HepG2 (cell line): ENCODE measurements around the gene NEU4. TPM values are rescaled to one million over a fixed set of nuclear protein-coding genes. Genes with fewer than 3 reads are reported as not detected.
A peak's percentile ranks its signal among the peaks of the same experiment; 100 is the strongest.

Source experiments
- EED ChIP-seq: sonication (generic); formaldehyde crosslinking; IDR thresholded peaks from 2 replicates; pipeline ENCODE4 v1.5.0; 2020; ENCODE audit warnings: mild to moderate bottlenecking, missing genetic modification reagents
- GMEB1 ChIP-seq: sonication (generic); formaldehyde crosslinking; IDR thresholded peaks from 2 replicates; pipeline ENCODE4 v1.5.1; 2020; ENCODE audit warnings: missing genetic modification reagents, mild to moderate bottlenecking, borderline replicate concordance
- HMGA1 ChIP-seq: sonication (generic); formaldehyde crosslinking; conservative IDR thresholded peaks from 2 replicates; pipeline ENCODE4 v1.4.0; 2020; ENCODE audit warnings: missing genetic modification reagents
- KDM3A ChIP-seq: IDR thresholded peaks from 2 replicates; pipeline ENCODE4 v1.6.1; 2018; ENCODE audit warnings: low read depth, missing compliant biosample characterization
- MED8 ChIP-seq: sonication (generic); formaldehyde crosslinking; IDR thresholded peaks from 2 replicates; pipeline ENCODE4 v1.8.1; 2023; ENCODE audit warnings: mild to moderate bottlenecking, missing genetic modification reagents; ENCODE audit not compliant: insufficient replicate concordance
- MTF1 ChIP-seq: sonication (generic); formaldehyde crosslinking; IDR thresholded peaks from 2 replicates; pipeline ENCODE4 v1.5.0; 2020; ENCODE audit warnings: missing genetic modification reagents
- NFYC ChIP-seq: IDR thresholded peaks from 2 replicates; pipeline ENCODE4 v1.6.1; 2016; ENCODE audit warnings: missing genetic modification reagents, missing compliant biosample characterization
- SP4 ChIP-seq: sonication (generic); formaldehyde crosslinking; IDR thresholded peaks from 2 replicates; pipeline ENCODE4 v1.8.1; 2023; ENCODE audit warnings: mild to moderate bottlenecking, missing genetic modification reagents
- TBX3 ChIP-seq: fragments of 450-650 bp; IDR thresholded peaks from 2 replicates; pipeline ENCODE4 v1.6.1; 2017; ENCODE audit warnings: antibody characterized with exemption, mild to moderate bottlenecking, inconsistent platforms, borderline replicate concordance
- TCF12 ChIP-seq, 2 experiments: fragments of 450-650 bp in 1 of 2; sonication (generic) in 1 of 2; formaldehyde crosslinking in 1 of 2; IDR thresholded peaks; 2 replicates each; pipeline versions ENCODE4 v1.6.1 to v1.8.0; 2017 to 2022; ENCODE audit warnings: antibody characterized with exemption in 1 of 2, mild to moderate bottlenecking in 1 of 2, missing genetic modification reagents in 1 of 2, moderate library complexity in 1 of 2
- ZBTB10 ChIP-seq: sonication (generic); formaldehyde crosslinking; IDR thresholded peaks from 2 replicates; pipeline ENCODE4 v1.4.0; 2020; ENCODE audit warnings: missing genetic modification reagents, borderline replicate concordance
- ZBTB34 ChIP-seq: sonication (generic); formaldehyde crosslinking; IDR thresholded peaks from 2 replicates; pipeline ENCODE4 v1.8.0; 2022; ENCODE audit warnings: mild to moderate bottlenecking, missing genetic modification reagents
- ZBTB42 ChIP-seq: sonication (generic); formaldehyde crosslinking; IDR thresholded peaks from 2 replicates; pipeline ENCODE4 v1.5.0; 2020; ENCODE audit warnings: mild to moderate bottlenecking, missing genetic modification reagents
- ZBTB7B ChIP-seq: sonication (generic); formaldehyde crosslinking; IDR thresholded peaks from 2 replicates; pipeline ENCODE4 v1.4.0; 2020; ENCODE audit warnings: missing genetic modification reagents
- ZFAT ChIP-seq: sonication (generic); formaldehyde crosslinking; conservative IDR thresholded peaks from 2 replicates; pipeline ENCODE4 v1.8.1; 2023; ENCODE audit warnings: missing genetic modification reagents, inconsistent platforms
- ZMAT3 ChIP-seq: sonication (generic); formaldehyde crosslinking; conservative IDR thresholded peaks from 2 replicates; pipeline ENCODE4 v1.7.0; 2021; ENCODE audit warnings: missing genetic modification reagents
- ZNF235 ChIP-seq: sonication (generic); formaldehyde crosslinking; IDR thresholded peaks from 2 replicates; pipeline ENCODE4 v1.8.1; 2023; ENCODE audit warnings: mild to moderate bottlenecking, missing genetic modification reagents, borderline replicate concordance
- ZNF263 ChIP-seq: sonication (generic); formaldehyde crosslinking; IDR thresholded peaks from 2 replicates; pipeline ENCODE4 v1.4.0; 2020; ENCODE audit warnings: missing genetic modification reagents
- ZNF30 ChIP-seq: sonication (generic); formaldehyde crosslinking; IDR thresholded peaks from 2 replicates; pipeline ENCODE4 v1.5.0; 2020; ENCODE audit warnings: mild to moderate bottlenecking, missing genetic modification reagents
- ZNF335 ChIP-seq: sonication (generic); formaldehyde crosslinking; IDR thresholded peaks from 2 replicates; pipeline ENCODE4 v1.4.0; 2020; ENCODE audit warnings: missing genetic modification reagents
- ZNF451 ChIP-seq: sonication (generic); formaldehyde crosslinking; IDR thresholded peaks from 2 replicates; pipeline ENCODE4 v1.5.0; 2020; ENCODE audit warnings: mild to moderate bottlenecking, missing genetic modification reagents
- ZNF484 ChIP-seq: sonication (generic); formaldehyde crosslinking; IDR thresholded peaks from 2 replicates; pipeline ENCODE4 v1.5.1; 2020; ENCODE audit warnings: mild to moderate bottlenecking, low read depth, missing genetic modification reagents, borderline replicate concordance
- ZNF850 ChIP-seq: sonication (generic); formaldehyde crosslinking; conservative IDR thresholded peaks from 2 replicates; pipeline ENCODE4 v1.9.0; 2021; ENCODE audit warnings: mild to moderate bottlenecking, missing genetic modification reagents
- ZSCAN20 ChIP-seq: sonication (generic); formaldehyde crosslinking; IDR thresholded peaks from 2 replicates; pipeline ENCODE4 v1.4.0; 2020; ENCODE audit warnings: missing genetic modification reagents, mild to moderate bottlenecking, borderline replicate concordance
- polyA plus RNA-seq, 8 experiments: library from polyadenylated mRNA; depleted of rRNA in 3 of 8; stranded (reverse) in 7 of 8; unstranded in 1 of 8; fragments of >200 nt; fragmentation: Illumina TruSeq in 4 of 8; extraction: Trizol in 4 of 8; gene quantifications; 2 replicates each; pipeline versions ENCODE4 v1.2.1 to v1.2.3, GENCODE V29; 2011 to 2016; ENCODE audit warnings: low read depth in 4 of 8, missing spikeins in 1 of 8, mixed read lengths in 1 of 8; ENCODE audit not compliant: insufficient read depth in 1 of 8
- total RNA-seq, 5 experiments: library from RNA; depleted of rRNA; stranded (reverse); fragments of >200 nt; fragmentation: Illumina TruSeq; extraction: Trizol; gene quantifications; 2 replicates each; pipeline ENCODE4 v1.2.3, GENCODE V29; 2016; ENCODE audit warnings: low read depth in 1 of 5

NEU4 gene
- total and polyA plus RNA-seq, 2 of the 13 experiments (the other 11 are each of a cell fraction or from before 2014, with no cell fraction given): 53.5 to 107 TPM

- TF ChIP-seq MTF1 (CRISPR knock-in tag) (0 out of 2 replicates have a peak, but pooled peaks have one; percentile 42), GMEB1 (CRISPR knock-in tag) (peak; percentile 18; the same call in 1 of the 2 replicates), KDM3A (CRISPR knock-in tag) (peak; percentile 38; the same call in 1 of the 2 replicates), TBX3 (no peak), ZNF451 (CRISPR knock-in tag) (no peak; the same call in 1 of the 2 replicates), ZFAT (CRISPR knock-in tag) (no peak), ZNF335 (CRISPR knock-in tag) (peak; percentile 38; the same call in 1 of the 2 replicates), ZBTB7B (CRISPR knock-in tag) (peak; percentile 71), ZBTB10 (CRISPR knock-in tag) (peak; percentile 96), MED8 (CRISPR knock-in tag) (peak; percentile 47), ZNF30 (CRISPR knock-in tag) (no peak), ZNF850 (CRISPR knock-in tag) (no peak; the same call in 1 of the 2 replicates), TCF12 (IDR thresholded peaks at IDR 0.05) (no peak), TCF12 (CRISPR knock-in tag; IDR thresholded peaks at IDR 0.05) (peak; percentile 87; the same call in 1 of the 2 replicates), ZNF235 (CRISPR knock-in tag) (peak; percentile 78; the same call in 1 of the 2 replicates), ZMAT3 (CRISPR knock-in tag) (peak; percentile 57; the same call in 1 of the 2 replicates), SP4 (CRISPR knock-in tag) (no peak), ZSCAN20 (CRISPR knock-in tag) (peak; percentile 58; the same call in 1 of the 2 replicates), ZBTB42 (CRISPR knock-in tag) (0 out of 2 replicates have a peak, but pooled peaks have one; percentile 56), NFYC (CRISPR knock-in tag) (peak; percentile 56; the same call in 1 of the 2 replicates), ZBTB34 (CRISPR knock-in tag) (no peak; the same call in 1 of the 2 replicates), ZNF263 (CRISPR knock-in tag) (peak; percentile 44; the same call in 1 of the 2 replicates), HMGA1 (CRISPR knock-in tag) (no peak), ZNF484 (no peak), EED (CRISPR knock-in tag) (no peak)
Observed at GRCh38 chr2:241774419-241775222, 34.4 kb upstream of the NEU4 start (continued).
